ENCODE results near the gene SLC50A1.
"Not testable (repeated sequence)": the region's sequence is repeated elsewhere in the genome, so short reads cannot be mapped to it uniquely, and the experiment has no call there.

Gene SLC50A1

DNA sequence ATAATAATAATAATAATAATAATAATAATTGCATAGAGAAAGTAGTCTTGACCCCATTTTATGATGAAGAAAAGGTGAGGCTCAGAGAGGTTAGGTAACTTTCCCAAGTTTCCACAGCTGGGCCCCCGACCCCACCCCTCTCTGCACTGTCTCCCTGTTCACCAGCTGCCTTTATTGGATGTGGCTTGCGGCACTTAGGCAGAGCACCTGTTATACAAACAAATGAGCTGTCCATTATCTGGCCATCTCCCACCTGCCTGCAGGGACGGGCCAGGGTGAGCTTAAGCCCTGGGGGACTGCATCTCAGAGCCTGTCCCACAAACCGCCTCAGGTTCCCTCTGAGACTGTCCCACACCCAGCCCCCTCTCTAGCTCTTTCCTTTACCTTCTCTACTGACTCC is 18.0 kb upstream of the SLC50A1 start:
- Histone ChIP-seq H2AFZ (ENCODE audit: low read depth) (peak overlapping the region; percentile 6; the same call in 1 of the 2 replicates), H3K4me3 (IDR thresholded peaks at IDR 0.05; ENCODE audit: insufficient read depth, low read depth, low read length) (no peak overlapping the region), H3K27me3 (ENCODE audit: insufficient read depth, low read depth) (peaks cover 57% of the 10 kb centered on the region), H3K9ac (no peak overlapping the region), H3K36me3 (ENCODE audit: insufficient read depth) (no peaks in the 10 kb centered on the region), H3K79me2 (ENCODE audit: insufficient read depth, low read depth) (no peaks in the 10 kb centered on the region), H3K4me1 (ENCODE audit: low read depth, poor library complexity, severe bottlenecking) (peaks cover 16% of the 10 kb centered on the region), H4K20me1 (ENCODE audit: insufficient read depth) (no peaks in the 10 kb centered on the region), H3K4me2 (peak overlapping the region; percentile 67), H3K27ac (no peak overlapping the region)
- TF ChIP-seq, protein P1, sequence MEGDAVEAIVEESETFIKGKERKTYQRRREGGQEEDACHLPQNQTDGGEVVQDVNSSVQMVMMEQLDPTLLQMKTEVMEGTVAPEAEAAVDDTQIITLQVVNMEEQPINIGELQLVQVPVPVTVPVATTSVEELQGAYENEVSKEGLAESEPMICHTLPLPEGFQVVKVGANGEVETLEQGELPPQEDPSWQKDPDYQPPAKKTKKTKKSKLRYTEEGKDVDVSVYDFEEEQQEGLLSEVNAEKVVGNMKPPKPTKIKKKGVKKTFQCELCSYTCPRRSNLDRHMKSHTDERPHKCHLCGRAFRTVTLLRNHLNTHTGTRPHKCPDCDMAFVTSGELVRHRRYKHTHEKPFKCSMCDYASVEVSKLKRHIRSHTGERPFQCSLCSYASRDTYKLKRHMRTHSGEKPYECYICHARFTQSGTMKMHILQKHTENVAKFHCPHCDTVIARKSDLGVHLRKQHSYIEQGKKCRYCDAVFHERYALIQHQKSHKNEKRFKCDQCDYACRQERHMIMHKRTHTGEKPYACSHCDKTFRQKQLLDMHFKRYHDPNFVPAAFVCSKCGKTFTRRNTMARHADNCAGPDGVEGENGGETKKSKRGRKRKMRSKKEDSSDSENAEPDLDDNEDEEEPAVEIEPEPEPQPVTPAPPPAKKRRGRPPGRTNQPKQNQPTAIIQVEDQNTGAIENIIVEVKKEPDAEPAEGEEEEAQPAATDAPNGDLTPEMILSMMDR (conservative IDR thresholded peaks at IDR 0.05; ENCODE audit: low read depth, low read length): no peak

DNA sequence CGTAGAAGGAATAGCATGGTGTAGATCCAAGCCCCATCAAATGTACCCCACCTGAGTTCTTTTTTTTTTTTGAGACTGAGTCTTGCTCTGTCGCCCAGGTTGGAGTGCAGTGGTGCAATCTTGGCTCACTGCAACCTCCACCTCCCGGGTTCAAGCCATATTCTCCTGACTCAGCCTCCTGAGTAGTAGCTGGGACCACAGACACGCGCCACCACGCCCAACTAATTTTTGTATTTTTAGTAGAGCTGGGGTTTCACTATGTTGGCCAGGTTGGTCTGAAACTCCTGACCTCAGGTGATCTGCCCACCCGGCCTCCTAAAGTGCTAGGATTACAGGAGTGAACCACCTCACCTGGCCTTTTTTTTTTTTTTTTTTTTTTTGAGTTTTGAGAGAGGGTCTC is 17.6 kb upstream of the SLC50A1 start:
- H3K4me3 ChIP-seq (IDR thresholded peaks at IDR 0.05; ENCODE audit: insufficient read depth, low read depth, low read length); H3K79me2 ChIP-seq (ENCODE audit: insufficient read depth, low read depth); H3K27ac ChIP-seq; H4K20me1 ChIP-seq (ENCODE audit: insufficient read depth); H3K9ac ChIP-seq; H3K36me3 ChIP-seq (ENCODE audit: insufficient read depth): not testable (repeated sequence)
- Histone ChIP-seq H3K4me2 (peak overlapping the region; percentile 67), H3K27me3 (ENCODE audit: insufficient read depth, low read depth) (peaks cover 62% of the 10 kb centered on the region), H2AFZ (ENCODE audit: low read depth) (peak overlapping the region; percentile 6; the same call in 1 of the 2 replicates), H3K4me1 (ENCODE audit: low read depth, poor library complexity, severe bottlenecking) (peaks cover 16% of the 10 kb centered on the region)

DNA sequence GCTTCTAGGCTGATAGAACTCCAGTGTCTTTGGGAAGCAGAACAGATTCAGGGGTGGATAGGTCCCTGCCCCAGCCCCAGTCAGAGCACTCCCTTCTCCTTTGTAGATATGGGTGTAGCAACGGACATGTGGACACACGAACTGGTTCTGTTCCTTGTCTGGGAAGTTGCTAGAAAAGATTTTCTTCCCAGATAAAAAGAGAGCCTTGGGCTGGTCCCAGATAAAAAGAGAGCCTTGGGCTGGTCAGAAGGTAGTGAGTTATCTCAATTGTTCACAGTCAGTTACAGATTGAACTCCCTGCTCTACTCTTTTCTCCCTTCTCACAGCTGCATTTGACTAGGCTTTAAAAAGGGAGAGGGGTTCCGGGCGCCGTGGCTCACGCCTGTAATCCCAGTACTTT is 15.4 kb upstream of the SLC50A1 start:
- TF ChIP-seq, protein P1 (conservative IDR thresholded peaks at IDR 0.05; ENCODE audit: low read depth, low read length): no peak
- no peak overlapping the region for H3K4me3 ChIP-seq (IDR thresholded peaks at IDR 0.05; ENCODE audit: insufficient read depth, low read depth, low read length)
- no peaks in the 10 kb centered on the region for H3K36me3 ChIP-seq (ENCODE audit: insufficient read depth)
- no peaks in the 10 kb centered on the region for H3K79me2 ChIP-seq (ENCODE audit: insufficient read depth, low read depth)
- no peak overlapping the region for H3K4me2 ChIP-seq
- peaks cover 16% of the 10 kb centered on the region for H3K4me1 ChIP-seq (ENCODE audit: low read depth, poor library complexity, severe bottlenecking)
- H2AFZ ChIP-seq (ENCODE audit: low read depth): no peak overlapping the region
- H4K20me1 ChIP-seq (ENCODE audit: insufficient read depth): no peaks in the 10 kb centered on the region
- no peak overlapping the region for H3K9ac ChIP-seq
- peaks cover 83% of the 10 kb centered on the region for H3K27me3 ChIP-seq (ENCODE audit: insufficient read depth, low read depth)
- H3K27ac ChIP-seq: no peak overlapping the region

DNA sequence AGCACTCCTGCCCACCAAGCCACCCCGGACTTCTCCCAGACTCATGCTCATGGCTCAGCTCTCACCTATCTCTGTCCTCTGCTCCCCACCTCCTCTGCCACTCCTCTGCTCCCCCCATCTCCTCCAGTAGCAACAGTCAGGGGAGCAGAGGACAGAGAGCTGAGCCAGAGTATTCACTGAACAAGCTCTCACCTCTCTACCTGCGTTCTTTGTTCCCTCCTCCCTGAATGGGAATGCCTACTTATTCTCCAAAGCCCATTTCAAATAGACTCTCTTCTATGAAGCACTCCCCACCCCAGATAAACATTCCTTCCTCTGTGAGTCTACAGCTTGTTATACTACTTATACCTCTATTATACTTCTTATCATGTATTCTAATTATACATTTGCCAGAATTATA is 14.4 kb upstream of the SLC50A1 start:
- Histone ChIP-seq H3K27ac (no peak overlapping the region), H3K4me3 (IDR thresholded peaks at IDR 0.05; ENCODE audit: insufficient read depth, low read depth, low read length) (no peak overlapping the region), H2AFZ (ENCODE audit: low read depth) (no peak overlapping the region), H3K4me1 (ENCODE audit: low read depth, poor library complexity, severe bottlenecking) (peaks cover 16% of the 10 kb centered on the region), H4K20me1 (ENCODE audit: insufficient read depth) (no peaks in the 10 kb centered on the region), H3K4me2 (no peak overlapping the region), H3K36me3 (ENCODE audit: insufficient read depth) (no peaks in the 10 kb centered on the region), H3K9ac (no peak overlapping the region), H3K79me2 (ENCODE audit: insufficient read depth, low read depth) (no peaks in the 10 kb centered on the region), H3K27me3 (ENCODE audit: insufficient read depth, low read depth) (peaks cover 90% of the 10 kb centered on the region)
- TF ChIP-seq, protein P1 (conservative IDR thresholded peaks at IDR 0.05; ENCODE audit: low read depth, low read length): no peak

DNA sequence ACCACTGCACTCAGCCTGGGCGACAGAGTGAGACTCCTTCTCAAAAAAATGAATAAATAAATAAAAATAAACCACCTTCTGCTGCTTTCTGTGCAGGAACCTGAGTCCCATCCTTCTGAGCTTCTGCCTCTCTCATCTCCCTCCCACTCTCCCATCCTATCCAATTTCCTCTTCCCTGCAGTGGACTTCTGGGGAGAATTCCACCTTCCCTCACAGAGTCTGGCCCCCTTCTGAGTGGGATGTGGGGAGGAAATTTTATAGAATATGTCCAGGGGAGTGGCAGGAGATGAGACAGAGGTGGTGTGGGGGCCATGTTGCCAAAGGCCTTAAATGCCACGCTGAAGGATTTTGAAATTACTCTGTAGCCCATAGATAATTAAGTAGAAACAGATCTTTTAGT is 13.3 kb upstream of the SLC50A1 start:
- no peaks in the 10 kb centered on the region for H3K36me3 ChIP-seq (ENCODE audit: insufficient read depth)
- peaks cover 25% of the 10 kb centered on the region for H3K4me1 ChIP-seq (ENCODE audit: low read depth, poor library complexity, severe bottlenecking)
- TF ChIP-seq, protein P1 (conservative IDR thresholded peaks at IDR 0.05; ENCODE audit: low read depth, low read length): no peak
- H3K27ac ChIP-seq: no peak overlapping the region
- no peaks in the 10 kb centered on the region for H4K20me1 ChIP-seq (ENCODE audit: insufficient read depth)
- no peak overlapping the region for H3K4me2 ChIP-seq
- no peak overlapping the region for H3K9ac ChIP-seq
- H3K4me3 ChIP-seq (IDR thresholded peaks at IDR 0.05; ENCODE audit: insufficient read depth, low read depth, low read length): no peak overlapping the region
- no peaks in the 10 kb centered on the region for H3K79me2 ChIP-seq (ENCODE audit: insufficient read depth, low read depth)
- peaks cover 98% of the 10 kb centered on the region for H3K27me3 ChIP-seq (ENCODE audit: insufficient read depth, low read depth)
- no peak overlapping the region for H2AFZ ChIP-seq (ENCODE audit: low read depth)
